ENCODE results near the gene TGFB2. TPM values are rescaled to one million over a fixed set of nuclear protein-coding genes. Genes with fewer than 3 reads are reported as not detected.

Gene TGFB2
- total RNA-seq, 1 experiment from 2014 or later: 0.34 TPM

DNA sequence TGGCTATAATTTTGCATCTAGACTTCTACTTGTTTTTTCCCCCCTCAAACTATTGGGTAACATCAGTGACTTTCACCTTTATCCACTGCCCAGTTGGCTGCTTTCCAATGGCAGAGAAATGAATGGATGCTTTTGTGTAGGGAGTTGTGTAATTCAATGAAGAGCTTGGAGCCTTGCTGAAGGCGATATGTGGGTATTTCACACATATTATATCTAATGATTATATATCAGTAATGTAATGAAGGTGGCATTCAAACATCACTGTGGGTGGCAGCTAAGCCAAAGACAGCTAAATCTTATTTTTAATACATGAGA is 81.2 kb downstream of the TGFB2 start:
- Histone ChIP-seq H3K9ac (ENCODE audit: low read length) (no peak overlapping the region), H2AFZ (ENCODE audit: low read depth, low read length, poor library complexity, severe bottlenecking) (no peak overlapping the region), H4K20me1 (ENCODE audit: insufficient read depth) (no peaks in the 10 kb centered on the region), H3K36me3 (ENCODE audit: control insufficient read depth in 1 of 2, insufficient read depth in 2 of 2, low read length in 2 of 2) (no peaks in the 10 kb centered on the region), H3K27me3 (ENCODE audit: insufficient read depth, low read length) (no peaks in the 10 kb centered on the region), H3K4me2 (ENCODE audit: low read length) (no peak overlapping the region), H3K79me2 (ENCODE audit: insufficient read depth, low read length) (no peaks in the 10 kb centered on the region), H3K9me2 (ENCODE audit: insufficient read depth) (peaks cover 3% of the 10 kb centered on the region; the same call in 1 of the 2 replicates), H3K9me3 (ENCODE audit: control insufficient read depth in 1 of 2, insufficient read depth in 1 of 2, low read depth in 1 of 2, low read length in 2 of 2) (no peaks in the 10 kb centered on the region), H3K4me1 (ENCODE audit: control insufficient read depth in 1 of 2, insufficient read depth in 2 of 2, low read length in 2 of 2) (peaks cover 0 to 6% of the 10 kb centered on the region in 2 experiments; a peak in 1 of 4 replicates), H3K27ac (ENCODE audit: low read depth, low read length) (no peak overlapping the region), H3K4me3 (replicated peaks in 1 of 2; ENCODE audit: low read depth in 1 of 2, low read length in 2 of 2) (no peak overlapping the region)
- TF ChIP-seq EGR1 (IDR thresholded peaks at IDR 0.05; ENCODE audit: low read depth): no peak
- TF ChIP-seq, protein P1, sequence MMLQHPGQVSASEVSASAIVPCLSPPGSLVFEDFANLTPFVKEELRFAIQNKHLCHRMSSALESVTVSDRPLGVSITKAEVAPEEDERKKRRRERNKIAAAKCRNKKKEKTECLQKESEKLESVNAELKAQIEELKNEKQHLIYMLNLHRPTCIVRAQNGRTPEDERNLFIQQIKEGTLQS (IDR thresholded peaks at IDR 0.05): no peak
- TF ChIP-seq CBX3 (IDR thresholded peaks at IDR 0.05; ENCODE audit: low read depth): no peak
- TF ChIP-seq YY1 (IDR thresholded peaks at IDR 0.05; ENCODE audit: extremely low read depth, insufficient replicate concordance, low read depth, low read length): no peak
- TF ChIP-seq JUND (IDR thresholded peaks at IDR 0.05): no peak
- TF ChIP-seq, protein P2, sequence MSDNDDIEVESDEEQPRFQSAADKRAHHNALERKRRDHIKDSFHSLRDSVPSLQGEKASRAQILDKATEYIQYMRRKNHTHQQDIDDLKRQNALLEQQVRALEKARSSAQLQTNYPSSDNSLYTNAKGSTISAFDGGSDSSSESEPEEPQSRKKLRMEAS (IDR thresholded peaks at IDR 0.05): no peak
- no peak for TF ChIP-seq POLR2AphosphoS5 (IDR thresholded peaks at IDR 0.05; ENCODE audit: low read depth, low read length)
- ATAC-seq: no peak
- no TSS peak for BruUV-seq (replicated peaks)
- DNase-seq (ENCODE audit: low read depth, low spot score): no peak
- RAD21 ChIA-PET (ENCODE audit: low non-redundant PET in 1 of 2, low total read pairs in 2 of 2, uncharacterized antibody in 2 of 2, unreplicated experiment in 2 of 2): no interaction called here
- CTCF ChIA-PET: no interaction called here
- intact Hi-C loops (cut with micrococcal nuclease): no loop called here
- POLR2A ChIA-PET: no interaction called here

DNA sequence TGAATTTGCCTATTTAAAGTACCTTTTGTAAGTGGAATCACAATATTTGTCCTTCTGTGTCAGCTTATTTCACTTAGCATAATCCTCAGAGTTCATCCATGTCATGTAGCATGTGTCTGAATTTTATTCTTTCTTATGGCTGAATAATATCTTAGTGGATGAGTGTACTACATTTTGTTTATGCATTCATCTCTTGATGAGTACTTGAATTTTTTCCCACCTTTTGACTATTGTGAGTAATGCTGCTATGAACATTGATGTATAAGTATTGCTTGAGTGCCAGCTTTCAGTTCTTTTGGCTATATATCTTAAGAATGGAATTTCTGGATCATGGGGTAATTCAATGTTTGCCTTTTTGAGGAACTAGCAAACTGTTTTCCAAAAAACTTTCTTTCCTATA is 84.2 kb downstream of the TGFB2 start:
- ATAC-seq (no peak), DNase-seq (ENCODE audit: low read depth, low spot score) (no peak)
- no peaks in the 10 kb centered on the region for H3K79me2 ChIP-seq (ENCODE audit: insufficient read depth, low read length)
- H3K9me3 ChIP-seq (ENCODE audit: control insufficient read depth in 1 of 2, insufficient read depth in 1 of 2, low read depth in 1 of 2, low read length in 2 of 2): no peaks in the 10 kb centered on the region
- no peaks in the 10 kb centered on the region for H3K36me3 ChIP-seq (ENCODE audit: control insufficient read depth in 1 of 2, insufficient read depth in 2 of 2, low read length in 2 of 2)
- TF ChIP-seq EZH2 (IDR thresholded peaks at IDR 0.05) (no peak), ZFX (IDR thresholded peaks at IDR 0.05) (no peak), ZNF274 (IDR thresholded peaks at IDR 0.05; ENCODE audit: low read depth, low read length) (no peak), CEBPB (IDR thresholded peaks at IDR 0.05; ENCODE audit: low read depth) (no peak), POLR2AphosphoS5 (IDR thresholded peaks at IDR 0.05; ENCODE audit: low read depth, low read length) (no peak), FOSL1 (IDR thresholded peaks at IDR 0.05; ENCODE audit: low read depth) (no peak), TCF7L2 (IDR thresholded peaks at IDR 0.05; ENCODE audit: borderline replicate concordance, extremely low read depth, insufficient read depth, insufficient read length) (no peak), EZH2phosphoT487 (IDR thresholded peaks at IDR 0.05; ENCODE audit: borderline replicate concordance) (no peak), ELF1 (IDR thresholded peaks at IDR 0.05; ENCODE audit: borderline replicate concordance, low read depth) (no peak)
- TF ChIP-seq, protein P1 (IDR thresholded peaks at IDR 0.05): no peak
- TF ChIP-seq, protein P3, sequence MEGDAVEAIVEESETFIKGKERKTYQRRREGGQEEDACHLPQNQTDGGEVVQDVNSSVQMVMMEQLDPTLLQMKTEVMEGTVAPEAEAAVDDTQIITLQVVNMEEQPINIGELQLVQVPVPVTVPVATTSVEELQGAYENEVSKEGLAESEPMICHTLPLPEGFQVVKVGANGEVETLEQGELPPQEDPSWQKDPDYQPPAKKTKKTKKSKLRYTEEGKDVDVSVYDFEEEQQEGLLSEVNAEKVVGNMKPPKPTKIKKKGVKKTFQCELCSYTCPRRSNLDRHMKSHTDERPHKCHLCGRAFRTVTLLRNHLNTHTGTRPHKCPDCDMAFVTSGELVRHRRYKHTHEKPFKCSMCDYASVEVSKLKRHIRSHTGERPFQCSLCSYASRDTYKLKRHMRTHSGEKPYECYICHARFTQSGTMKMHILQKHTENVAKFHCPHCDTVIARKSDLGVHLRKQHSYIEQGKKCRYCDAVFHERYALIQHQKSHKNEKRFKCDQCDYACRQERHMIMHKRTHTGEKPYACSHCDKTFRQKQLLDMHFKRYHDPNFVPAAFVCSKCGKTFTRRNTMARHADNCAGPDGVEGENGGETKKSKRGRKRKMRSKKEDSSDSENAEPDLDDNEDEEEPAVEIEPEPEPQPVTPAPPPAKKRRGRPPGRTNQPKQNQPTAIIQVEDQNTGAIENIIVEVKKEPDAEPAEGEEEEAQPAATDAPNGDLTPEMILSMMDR (IDR thresholded peaks at IDR 0.05 in 2 of 3, conservative IDR thresholded peaks at IDR 0.05 in 1 of 3; ENCODE audit: borderline replicate concordance in 1 of 3, insufficient read depth in 1 of 3, low read depth in 2 of 3, low read length in 2 of 3): no peak
- peaks cover 3% of the 10 kb centered on the region; the same call in 1 of the 2 replicates for H3K9me2 ChIP-seq (ENCODE audit: insufficient read depth)
- H3K27me3 ChIP-seq (ENCODE audit: insufficient read depth, low read length): no peaks in the 10 kb centered on the region
- POLR2A ChIA-PET: no interaction called here
- no peak overlapping the region for H3K27ac ChIP-seq (ENCODE audit: low read depth, low read length)
- H3K4me2 ChIP-seq (ENCODE audit: low read length): no peak overlapping the region
- CTCF ChIA-PET: no interaction called here
- no peaks in the 10 kb centered on the region for H3K4me1 ChIP-seq (ENCODE audit: control insufficient read depth in 1 of 2, insufficient read depth in 2 of 2, low read length in 2 of 2)
- no TSS peak for BruUV-seq (replicated peaks)
- H3K9ac ChIP-seq (ENCODE audit: low read length): no peak overlapping the region
- H2AFZ ChIP-seq (ENCODE audit: low read depth, low read length, poor library complexity, severe bottlenecking): no peak overlapping the region
- RAD21 ChIA-PET (ENCODE audit: low non-redundant PET in 1 of 2, low total read pairs in 2 of 2, uncharacterized antibody in 2 of 2, unreplicated experiment in 2 of 2): no interaction called here
- no peak overlapping the region for H3K4me3 ChIP-seq (replicated peaks in 1 of 2; ENCODE audit: low read depth in 1 of 2, low read length in 2 of 2)
- intact Hi-C loops (cut with micrococcal nuclease): no loop called here
- H4K20me1 ChIP-seq (ENCODE audit: insufficient read depth): no peaks in the 10 kb centered on the region
